Endothelial cell of umbilical vein (primary cell): Measurements from ENCODE around the gene ETDA. TPM values are rescaled to one million over a fixed set of nuclear protein-coding genes. Genes with fewer than 3 reads are reported as not detected.
"Not testable (repeated sequence)": the region's sequence is repeated elsewhere in the genome, so short reads cannot be mapped to it uniquely, and the experiment has no call there.

Experiments
- Bru-seq: library from RNA; stranded (reverse); fragments of 400-500 nt; gene quantifications from one replicate; lab custom pipeline; 2021; lab: Mats Ljungman, UMichigan
- BruChase-seq, 2 experiments: library from RNA; stranded (reverse); fragments of 400-500 nt; gene quantifications; one replicate each; lab custom pipeline; 2021; lab: Mats Ljungman, UMichigan
- BruUV-seq: library from RNA; stranded (reverse); fragments of 400-500 nt; replicated peaks from 2 replicates; lab custom pipeline; 2021; lab: Mats Ljungman, UMichigan
- CTCF ChIA-PET: fragments of 300-600, 350-600 bp; sonication (Branson Sonifier 250); formaldehyde crosslinking; loops from one replicate; lab custom pipeline; 2021; ENCODE audit warnings: antibody characterized with exemption, inconsistent platforms; lab: Charles Lee
- POLR2A ChIA-PET: fragments of 300-600, 350-600 bp; sonication (Branson Sonifier 250); formaldehyde crosslinking; loops from one replicate; lab custom pipeline; 2021; ENCODE audit warnings: antibody characterized with exemption, inconsistent platforms; lab: Charles Lee
- DNase-seq: peaks from one replicate; pipeline ENCODE4 v3.0.0-alpha.2; 2011; ENCODE audit warnings: low read depth, low spot score
- FAIRE-seq: peaks from 2 replicates; lab custom pipeline; 2011; peaks lifted over from hg19 to GRCh38; lab: Jason Lieb, UNC
- H2AFZ ChIP-seq: 2 replicates; pipeline ENCODE4 v1.6.0; 2012; ENCODE audit warnings: low read depth, low read length, control low read depth, inconsistent platforms
- H3K27ac ChIP-seq: 2 replicates; pipeline ENCODE4 v1.5.1; 2011; ENCODE audit warnings: low read depth, mild to moderate bottlenecking, control low read depth, low read length, moderate library complexity; ENCODE audit not compliant: insufficient read depth
- H3K27me3 ChIP-seq, 2 experiments: 2 replicates each; pipeline versions ENCODE4 v1.6.0 to v1.6.1; 2011; ENCODE audit warnings: low read length in 2 of 2, mixed read lengths in 1 of 2; ENCODE audit not compliant: control insufficient read depth in 2 of 2, insufficient read depth in 2 of 2
- H3K36me3 ChIP-seq, 2 experiments: 2 replicates in 1 of 2; 3 replicates in 1 of 2; pipeline ENCODE4 v1.5.1; 2011; ENCODE audit warnings: low read length in 2 of 2, mild to moderate bottlenecking in 1 of 2, moderate library complexity in 1 of 2; ENCODE audit not compliant: control insufficient read depth in 2 of 2, insufficient read depth in 2 of 2; ENCODE audit errors: extremely low read depth in 1 of 2
- H3K4me1 ChIP-seq: 3 replicates; pipeline ENCODE4 v1.5.1; 2011; ENCODE audit warnings: mild to moderate bottlenecking, low read length; ENCODE audit not compliant: control insufficient read depth, insufficient read depth; ENCODE audit errors: extremely low read depth
- H3K4me2 ChIP-seq: 2 replicates; pipeline ENCODE4 v1.6.1; 2011; ENCODE audit warnings: low read length, control low read depth, mixed read lengths; ENCODE audit not compliant: insufficient read depth
- H3K4me3 ChIP-seq, 3 experiments: fragments of 200-600 bp in 1 of 3; sonication (generic), shearing (Covaris generic) in 1 of 3; replicated peaks in 1 of 3; 2 replicates each; pipeline ENCODE4 v1.5.1; 2011 to 2016; ENCODE audit warnings: control low read depth in 3 of 3, low read length in 3 of 3, mild to moderate bottlenecking in 2 of 3, inconsistent platforms in 1 of 3, low read depth in 1 of 3, moderate library complexity in 1 of 3; ENCODE audit not compliant: insufficient read depth in 1 of 3
- H3K79me2 ChIP-seq: 2 replicates; pipeline ENCODE4 v1.6.0; 2012; ENCODE audit warnings: low read length, inconsistent platforms; ENCODE audit not compliant: control insufficient read depth, insufficient read depth
- H3K9ac ChIP-seq: replicated peaks from 2 replicates; pipeline ENCODE3; 2011; ENCODE audit warnings: low read length, control low read depth; ENCODE audit not compliant: insufficient read depth; ENCODE audit errors: extremely low read depth
- H3K9me1 ChIP-seq: replicated peaks from 3 replicates; pipeline ENCODE4 v1.6.0; 2011; ENCODE audit warnings: mild to moderate bottlenecking, low read length; ENCODE audit not compliant: control insufficient read depth, insufficient read depth; ENCODE audit errors: extremely low read depth
- H3K9me3 ChIP-seq: replicated peaks from 2 replicates; pipeline ENCODE4 v1.5.1; 2012; ENCODE audit warnings: low read length, inconsistent platforms; ENCODE audit not compliant: control insufficient read depth, insufficient read depth
- H4K20me1 ChIP-seq: replicated peaks from 2 replicates; pipeline ENCODE3; 2011; ENCODE audit warnings: mild to moderate bottlenecking, low read length; ENCODE audit not compliant: control insufficient read depth, insufficient read depth; ENCODE audit errors: extremely low read depth
- CTCF ChIP-seq, 2 donors: IDR thresholded peaks; 1 replicate in 1 of 2; 2 replicates in 1 of 2; pipeline ENCODE4 v1.5.1; 2011; ENCODE audit warnings: low read length in 2 of 2, mild to moderate bottlenecking in 2 of 2, moderate library complexity in 2 of 2, control low read depth in 1 of 2, inconsistent platforms in 1 of 2, low read depth in 1 of 2; ENCODE audit not compliant: insufficient read depth in 1 of 2; ENCODE audit errors: extremely low read depth in 1 of 2
- dilution Hi-C: fragments of 300-500 bp; cut with MboI; formaldehyde crosslinking; loops from one replicate; pipeline ENCODE4 v1.15.0; 2019; ENCODE audit warnings: low sequenced_read_pairs; ENCODE audit not compliant: extremely low pct_ligation_motif_present
- intact Hi-C: fragments of 100-400 bp; cut with micrococcal nuclease; formaldehyde crosslinking; loops from one replicate; pipeline ENCODE4 v1.10.0; 2022
- long read RNA-seq: library from polyadenylated mRNA; stranded (forward); transcript quantifications from one replicate; pipeline ENCODE4 v2.0.0, GENCODE V29; 2021
- polyA minus RNA-seq, 3 experiments: library from RNA; depleted of rRNA, polyadenylated mRNA; stranded (reverse); fragments of >200 nt; gene quantifications; 1 replicate in 1 of 3; 2 replicates in 2 of 3; pipeline ENCODE4 v1.2.3, GENCODE V29; 2011
- polyA plus RNA-seq, 4 experiments: library from polyadenylated mRNA; depleted of rRNA in 3 of 4; stranded (reverse) in 3 of 4; unstranded in 1 of 4; fragments of >200 nt; gene quantifications; 2 replicates each; pipeline versions ENCODE4 v1.2.1 to v1.2.3, GENCODE V29; 2011 to 2012; ENCODE audit warnings: missing spikeins in 1 of 4
- total RNA-seq: library from RNA; stranded (reverse); gene quantifications from 2 replicates; pipeline ENCODE4 v1.2.3, GENCODE V29; 2021

ETDA gene
- total RNA-seq, result not detected in 2 replicates
- polyA plus RNA-seq, result not detected in 2 replicates
- polyA plus RNA-seq (2011; cell fraction: cytosol; rRNA removed), result not detected in 2 replicates
- not detected in 2 replicates for polyA plus RNA-seq (2011; cell fraction: nucleus; rRNA removed)
- not detected in 2 replicates for polyA plus RNA-seq (2012)
- polyA minus RNA-seq, result not detected in 2 replicates
- polyA minus RNA-seq (2011; cell fraction: cytosol; rRNA and poly(A)+ RNA removed), result not detected
- not detected in 2 replicates for polyA minus RNA-seq (2011; cell fraction: nucleus; rRNA and poly(A)+ RNA removed)
- not detected for Bru-seq, nascent RNA
- not detected for BruChase-seq, experiment 1, labeled RNA remaining after a 6-hour chase
- BruChase-seq, experiment 2, labeled RNA remaining after a 2-hour chase, result not detected
- long read RNA-seq, result 0 reads

- intact Hi-C loops, H3K9me1 ChIP-seq, H2AFZ ChIP-seq, H3K27ac ChIP-seq, FAIRE-seq, CTCF ChIA-PET, H3K4me1 ChIP-seq, BruUV-seq, H3K9me3 ChIP-seq, H3K79me2 ChIP-seq, H3K36me3 ChIP-seq, H4K20me1 ChIP-seq, POLR2A ChIA-PET, H3K9ac ChIP-seq, H3K4me3 ChIP-seq, DNase-seq, H3K4me2 ChIP-seq, H3K27me3 ChIP-seq, dilution Hi-C loops: not testable (repeated sequence)
Observed at GRCh38 chrX:135252011-135252518, at the start of gene ETDA. Gene ETDA (plus strand): TSS chrX:135252061. CDS start chrX:135253277, 1,216 bp downstream.

- H3K36me3 ChIP-seq, DNase-seq, H4K20me1 ChIP-seq, H3K27me3 ChIP-seq, dilution Hi-C loops, intact Hi-C loops, H3K4me1 ChIP-seq, H3K27ac ChIP-seq, H3K9me3 ChIP-seq, H3K79me2 ChIP-seq, BruUV-seq, H2AFZ ChIP-seq, CTCF ChIA-PET, POLR2A ChIA-PET, H3K4me2 ChIP-seq, FAIRE-seq, H3K4me3 ChIP-seq, H3K9ac ChIP-seq, H3K9me1 ChIP-seq: not testable (repeated sequence)
- TF ChIP-seq CTCF (IDR thresholded peaks at IDR 0.05; ENCODE audit: extremely low read depth in 1 of 2, insufficient read depth in 1 of 2, low read depth in 1 of 2, low read length in 2 of 2), result peak in 1 of 2 donors; percentile 29
Observed at GRCh38 chrX:135206427-135206826, 45.4 kb upstream of the ETDA start.
